GM23248 (cell line): ENCODE results near the gene EIF4A3. TPM values are rescaled to one million over a fixed set of nuclear protein-coding genes. Genes with fewer than 3 reads are reported as not detected.
"Not testable (repeated sequence)": the region's sequence is repeated elsewhere in the genome, so short reads cannot be mapped to it uniquely, and the experiment has no call there.

Source experiments
- DNase-seq: peaks from one replicate; pipeline ENCODE4 v3.0.0-alpha.2; 2015
- H2AFZ ChIP-seq: fragments of 200-600 bp; sonication (generic); 2 replicates; pipeline ENCODE4 v1.6.1; 2016; ENCODE audit warnings: antibody characterized with exemption
- H3F3A ChIP-seq: fragments of 200-600 bp; sonication (generic); 2 replicates; pipeline ENCODE4 v1.6.1; 2016; ENCODE audit warnings: mild to moderate bottlenecking, antibody characterized with exemption, mixed run types; ENCODE audit not compliant: insufficient read depth
- H3K27ac ChIP-seq: fragments of 200-600 bp; sonication (generic); 2 replicates; pipeline ENCODE4 v1.5.1; 2016; ENCODE audit warnings: mild to moderate bottlenecking
- H3K27me3 ChIP-seq: fragments of 200-600 bp; sonication (generic); replicated peaks from 2 replicates; pipeline ENCODE4 v1.6.1; 2016; ENCODE audit warnings: mild to moderate bottlenecking; ENCODE audit not compliant: insufficient read depth
- H3K36me3 ChIP-seq: fragments of 200-600 bp; sonication (generic); 2 replicates; pipeline ENCODE4 v1.6.1; 2016; ENCODE audit warnings: low read depth, mild to moderate bottlenecking
- H3K4me1 ChIP-seq: fragments of 200-600 bp; sonication (generic); 2 replicates; pipeline ENCODE4 v1.6.1; 2016; ENCODE audit warnings: mild to moderate bottlenecking; ENCODE audit not compliant: insufficient read depth
- H3K4me2 ChIP-seq: fragments of 200-600 bp; sonication (generic); one replicate; pipeline ENCODE4 v1.6.1; 2016; ENCODE audit warnings: mild to moderate bottlenecking; ENCODE audit not compliant: unreplicated experiment
- H3K4me3 ChIP-seq: fragments of 200-600 bp; sonication (generic); 2 replicates; pipeline ENCODE4 v1.5.1; 2016; ENCODE audit warnings: mild to moderate bottlenecking
- H3K79me2 ChIP-seq: fragments of 200-600 bp; sonication (generic); 2 replicates; pipeline ENCODE4 v1.6.1; 2016; ENCODE audit warnings: mild to moderate bottlenecking; ENCODE audit not compliant: insufficient read depth
- H3K9ac ChIP-seq: fragments of 200-600 bp; sonication (generic); 2 replicates; pipeline ENCODE4 v1.6.1; 2016; ENCODE audit warnings: mild to moderate bottlenecking
- H3K9me2 ChIP-seq: fragments of 200-600 bp; sonication (generic); 2 replicates; pipeline ENCODE4 v1.6.1; 2016; ENCODE audit warnings: mixed run types, mild to moderate bottlenecking, moderate library complexity; ENCODE audit not compliant: insufficient read depth
- H3K9me3 ChIP-seq: fragments of 200-600 bp; sonication (generic); one replicate; pipeline ENCODE4 v1.6.1; 2017; ENCODE audit warnings: low read depth
- H4K20me1 ChIP-seq: fragments of 200-600 bp; sonication (generic); 2 replicates; pipeline ENCODE4 v1.6.0; 2016; ENCODE audit not compliant: insufficient read depth
- EZH2 ChIP-seq: fragments of 200-600 bp; sonication (generic); IDR thresholded peaks from 2 replicates; pipeline ENCODE4 v1.6.1; 2018; ENCODE audit warnings: antibody characterized with exemption, mild to moderate bottlenecking; ENCODE audit not compliant: insufficient read depth, poor library complexity, severe bottlenecking
- EZH2phosphoT487 ChIP-seq: fragments of 200-600 bp; sonication (generic); IDR thresholded peaks from 2 replicates; pipeline ENCODE4 v1.6.1; 2018; ENCODE audit warnings: antibody characterized with exemption, moderate library complexity, mild to moderate bottlenecking, low read depth; ENCODE audit not compliant: insufficient read depth
- WGBS, 2 experiments: methylation state at CpG; one replicate each; pipeline ENCODE4 v1.1.6; 2015 to 2017; ENCODE audit warnings: low lambda C conversion rate in 2 of 2, low coverage in 1 of 2; ENCODE audit errors: missing lambda C conversion rate in 2 of 2; 5-methylcytosine and 5-hydroxymethylcytosine counted together
- in situ Hi-C: fragments of 300-500 bp; cut with MboI; formaldehyde crosslinking; loops from 2 replicates; pipeline ENCODE4 v1.15.0; 2020
- polyA plus RNA-seq: library from polyadenylated mRNA; unstranded; fragments of >200 nt; fragmentation: Nextera tagmentation; extraction: Ambion mirVana; gene quantifications from 2 replicates; pipeline ENCODE4 v1.2.1, GENCODE V29; 2016
- total RNA-seq: library from RNA; depleted of rRNA; stranded (reverse); fragments of >200 nt; shearing (Covaris generic); gene quantifications from 2 replicates; pipeline ENCODE4 v1.2.3, GENCODE V29; 2014

The EIF4A3 gene
- total and polyA plus RNA-seq, 2 experiments from 2014 or later = 75.1 to 129 TPM

DNA sequence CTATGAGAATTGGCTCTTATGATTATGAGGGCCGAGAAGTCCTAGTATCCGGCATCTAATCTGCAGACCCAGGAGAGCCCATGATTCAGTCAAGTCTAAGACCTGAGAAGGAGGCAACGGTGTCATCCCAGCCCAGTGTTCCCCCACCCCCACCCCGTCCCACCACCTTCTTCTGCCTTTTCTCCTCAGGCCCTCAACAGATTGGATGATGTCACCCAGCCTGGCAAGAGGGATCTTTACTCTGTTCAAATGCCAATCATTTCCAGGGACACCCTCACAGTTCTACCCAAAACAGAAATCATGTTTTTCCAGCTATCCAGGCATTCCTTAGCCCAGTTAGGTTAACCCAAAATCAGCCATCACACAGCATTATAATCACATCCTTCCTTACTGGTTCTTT, 55.6 kb downstream of the EIF4A3 start:
- no peak overlapping the region for H2AFZ ChIP-seq
- 54 to 64% methylated on average over 4 of the region's 4 CpGs for WGBS, 2 experiments
- H3K27me3 ChIP-seq = no peaks in the 10 kb centered on the region

DNA sequence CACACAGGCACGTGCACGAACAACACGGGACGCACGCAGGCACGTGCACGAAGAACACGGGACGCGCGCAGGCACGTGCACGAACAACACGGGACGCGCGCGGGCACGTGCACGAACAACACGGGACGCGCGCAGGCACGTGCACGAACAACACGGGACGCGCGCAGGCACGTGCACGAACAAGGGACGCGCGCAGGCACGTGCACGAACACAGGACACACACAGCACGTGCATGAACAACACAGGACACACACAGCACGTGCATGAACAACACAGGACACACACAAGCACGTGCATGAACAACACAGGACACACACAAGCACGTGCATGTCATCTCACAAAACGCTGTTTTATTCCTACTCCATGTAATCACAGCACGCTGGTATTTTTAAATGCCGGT, 56.8 kb downstream of the EIF4A3 start:
- H3K9me3 ChIP-seq, in situ Hi-C loops, H3K36me3 ChIP-seq, H3K4me3 ChIP-seq, H3K27ac ChIP-seq, H3K9me2 ChIP-seq, H3K9ac ChIP-seq, H2AFZ ChIP-seq, H3K4me1 ChIP-seq, H3F3A ChIP-seq, H3K79me2 ChIP-seq, H3K4me2 ChIP-seq, H4K20me1 ChIP-seq, DNase-seq, H3K27me3 ChIP-seq: not testable (repeated sequence)
- 87 to 91% methylated on average over 39 to 44 of the region's 44 CpGs for WGBS, 2 experiments

More for the DNA sequence above, 55.6 kb downstream of the EIF4A3 start:
- H3K9ac ChIP-seq = no peak overlapping the region
- no peak overlapping the region for H3K4me2 ChIP-seq
- no peaks in the 10 kb centered on the region for H3K9me3 ChIP-seq
- H4K20me1 ChIP-seq = no peaks in the 10 kb centered on the region
- TF ChIP-seq EZH2phosphoT487 (no peak), EZH2 (no peak)
- no peaks in the 10 kb centered on the region for H3K4me1 ChIP-seq
- no peak for DNase-seq
- H3K79me2 ChIP-seq = no peaks in the 10 kb centered on the region
- in situ Hi-C loops = no loop called here
- H3K4me3 ChIP-seq = no peak overlapping the region
- no peaks in the 10 kb centered on the region for H3F3A ChIP-seq
- H3K9me2 ChIP-seq = no peaks in the 10 kb centered on the region
- no peaks in the 10 kb centered on the region for H3K36me3 ChIP-seq
- H3K27ac ChIP-seq = no peak overlapping the region

DNA sequence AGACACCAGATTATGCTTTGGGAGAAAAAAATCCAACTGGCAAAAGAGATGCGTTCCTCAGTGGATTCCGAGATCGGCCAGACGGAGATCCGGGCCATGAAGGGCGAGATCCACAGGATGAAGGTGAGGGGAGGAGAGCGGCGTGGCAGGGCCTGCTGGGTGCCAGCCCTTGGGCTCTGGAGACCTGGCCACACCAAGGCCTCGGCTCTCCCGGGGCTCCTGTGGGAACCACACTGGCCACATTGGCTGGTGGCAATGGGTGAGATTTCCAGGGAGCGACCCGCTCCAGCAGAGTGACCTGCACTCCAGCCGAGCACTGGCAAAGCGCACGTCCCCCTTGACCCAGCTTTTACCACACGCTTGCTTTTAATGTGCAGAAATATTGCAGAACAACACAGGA, 57.2 kb downstream of the EIF4A3 start:
- no peak for TF ChIP-seq EZH2
- no peak for TF ChIP-seq EZH2phosphoT487
- H4K20me1 ChIP-seq = no peaks in the 10 kb centered on the region
- H3K27ac ChIP-seq = no peak overlapping the region
- no peaks in the 10 kb centered on the region for H3K79me2 ChIP-seq
- no peak overlapping the region for H3K9ac ChIP-seq
- no peaks in the 10 kb centered on the region for H3F3A ChIP-seq
- no peaks in the 10 kb centered on the region for H3K27me3 ChIP-seq
- no peaks in the 10 kb centered on the region for H3K4me1 ChIP-seq
- H3K4me3 ChIP-seq = no peak overlapping the region
- no peak overlapping the region for H2AFZ ChIP-seq
- no peaks in the 10 kb centered on the region for H3K9me2 ChIP-seq
- H3K4me2 ChIP-seq = no peak overlapping the region
- no peak for DNase-seq
- no peaks in the 10 kb centered on the region for H3K9me3 ChIP-seq
- 89 to 92% methylated on average over 11 to 16 of the region's 16 CpGs for WGBS, 2 experiments
- no peaks in the 10 kb centered on the region for H3K36me3 ChIP-seq
- in situ Hi-C loops = no loop called here

DNA sequence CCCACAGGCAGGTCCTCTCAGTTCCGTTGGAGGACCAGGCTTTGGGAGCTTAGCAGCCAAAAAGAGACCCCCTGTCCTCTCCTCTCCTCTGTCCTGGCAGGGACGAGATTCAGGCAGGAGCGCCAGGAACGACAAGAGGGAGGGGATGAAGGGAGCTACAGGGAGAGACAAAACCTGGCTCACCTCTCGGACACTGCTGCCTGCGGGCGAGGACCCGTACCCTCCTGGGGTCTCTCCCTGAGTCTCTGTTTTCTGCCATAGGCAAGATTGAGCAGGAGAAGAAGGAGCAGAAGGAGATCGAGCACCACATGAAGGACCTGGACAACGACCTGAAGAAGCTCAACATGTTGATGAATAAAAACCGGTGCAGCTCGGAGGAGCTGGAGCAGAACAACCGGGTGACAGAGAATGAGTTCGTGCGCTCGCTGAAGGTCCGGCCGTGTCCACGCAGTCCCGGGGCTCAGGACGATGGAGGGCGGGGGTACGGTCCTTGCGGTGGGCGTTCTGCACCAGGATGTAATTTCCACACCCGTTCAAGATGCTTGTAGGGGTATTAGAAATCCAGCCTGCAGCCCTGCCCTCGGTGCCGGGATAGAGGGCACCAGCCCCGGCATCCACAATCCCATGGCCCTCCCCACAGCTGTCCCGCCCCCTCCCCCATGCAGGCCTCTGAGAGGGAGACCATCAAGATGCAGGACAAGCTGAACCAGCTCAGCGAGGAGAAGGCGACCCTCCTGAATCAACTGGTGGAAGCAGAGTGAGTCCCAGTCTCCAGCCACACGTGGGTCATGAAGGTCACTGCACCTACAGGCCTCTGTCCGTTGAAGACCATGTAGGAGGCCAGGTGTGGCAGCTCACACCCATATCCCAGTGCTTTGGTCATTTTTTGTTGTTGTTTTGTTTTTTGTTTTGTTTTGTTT, 59.3 kb downstream of the EIF4A3 start:
- in situ Hi-C loops = no loop called here
- no peak for DNase-seq
- no peak overlapping the region for H3K4me3 ChIP-seq

More for the DNA sequence above, 59.3 kb downstream of the EIF4A3 start:
- no peaks in the 10 kb centered on the region for H4K20me1 ChIP-seq
- WGBS, 2 experiments = 77 to 84% methylated on average over 29 to 34 of the region's 34 CpGs
- H3K4me2 ChIP-seq = no peak overlapping the region
- H3K4me1 ChIP-seq = no peaks in the 10 kb centered on the region
- H3K27me3 ChIP-seq = no peaks in the 10 kb centered on the region
- no peak overlapping the region for H2AFZ ChIP-seq
- TF ChIP-seq EZH2phosphoT487 (no peak), EZH2 (no peak)
- no peak overlapping the region for H3K27ac ChIP-seq
- H3K9me2 ChIP-seq = no peaks in the 10 kb centered on the region
- H3K36me3 ChIP-seq = no peaks in the 10 kb centered on the region
- no peaks in the 10 kb centered on the region for H3K9me3 ChIP-seq
- no peak overlapping the region for H3K9ac ChIP-seq
- no peaks in the 10 kb centered on the region for H3K79me2 ChIP-seq
- no peaks in the 10 kb centered on the region for H3F3A ChIP-seq
